ENCODE data around the gene SLC24A3.

Gene SLC24A3

GRCh38 chr20:19564261-19564660 lies 351.8 kb downstream of the SLC24A3 start:
- no peak for FAIRE-seq

GRCh38 chr20:19565736-19566135 lies 353.3 kb downstream of the SLC24A3 start:
- no peak for FAIRE-seq

- FAIRE-seq: no peak
Measured at GRCh38 chr20:19566226-19566945, 353.9 kb downstream of the SLC24A3 start.

- no peak for FAIRE-seq
Measured at GRCh38 chr20:19568128-19568527, 355.7 kb downstream of the SLC24A3 start.

GRCh38 chr20:19571996-19572395 lies 359.6 kb downstream of the SLC24A3 start:
- no peak for FAIRE-seq

GRCh38 chr20:19577692-19578091 lies 365.2 kb downstream of the SLC24A3 start:
- no peak for FAIRE-seq

GRCh38 chr20:19582782-19583181 lies 370.3 kb downstream of the SLC24A3 start:
- FAIRE-seq: no peak

GRCh38 chr20:19583532-19584175 lies 371.2 kb downstream of the SLC24A3 start:
- FAIRE-seq: no peak

GRCh38 chr20:19588241-19588640 lies 375.8 kb downstream of the SLC24A3 start:
- no peak for FAIRE-seq

GRCh38 chr20:19588732-19589131 lies 376.3 kb downstream of the SLC24A3 start:
- FAIRE-seq: no peak

- FAIRE-seq: no peak
Measured at GRCh38 chr20:19589787-19590362, 377.4 kb downstream of the SLC24A3 start.

GRCh38 chr20:19590382-19590781 lies 377.9 kb downstream of the SLC24A3 start:
- FAIRE-seq: no peak

- no peak for FAIRE-seq
Measured at GRCh38 chr20:19593762-19594161, 381.3 kb downstream of the SLC24A3 start.

GRCh38 chr20:19594896-19595295 lies 382.5 kb downstream of the SLC24A3 start:
- no peak for FAIRE-seq

GRCh38 chr20:19598117-19598850 lies 385.8 kb downstream of the SLC24A3 start:
- FAIRE-seq: no peak

- no peak for FAIRE-seq
Measured at GRCh38 chr20:19599200-19599599, 386.8 kb downstream of the SLC24A3 start.

- no peak for FAIRE-seq
Measured at GRCh38 chr20:19600042-19600441, 387.6 kb downstream of the SLC24A3 start.

GRCh38 chr20:19601126-19601810 lies 388.8 kb downstream of the SLC24A3 start:
- FAIRE-seq: no peak

GRCh38 chr20:19602675-19603375 lies 390.4 kb downstream of the SLC24A3 start:
- no peak for FAIRE-seq

GRCh38 chr20:19603376-19603750 lies 390.9 kb downstream of the SLC24A3 start:
- no peak for FAIRE-seq

GRCh38 chr20:19605786-19606485 lies 393.5 kb downstream of the SLC24A3 start:
- FAIRE-seq: no peak
